Naive B cell (primary cell): ENCODE results near the gene SLC39A3. TPM values are rescaled to one million over a fixed set of nuclear protein-coding genes. Genes with fewer than 3 reads are reported as not detected.

ENCODE experiments used
- ATAC-seq, 2 donors: fragments of 150-1000 bp; cut with Tn5 transposase; 2 replicates each; pipeline ENCODE4 v1.10.0; 2021; ENCODE audit warnings: low read depth in 2 of 2, mild to moderate bottlenecking in 2 of 2, moderate library complexity in 2 of 2
- DNase-seq: peaks from one replicate; pipeline ENCODE4 v3.0.0; 2022
- H3K27ac Mint-ChIP-seq, 6 donors: one replicate each; pipeline ENCODE4 v1.8.0; 2020 to 2022; ENCODE audit warnings: mild to moderate bottlenecking in 6 of 6, mixed read lengths in 6 of 6, moderate library complexity in 5 of 6, inconsistent platforms in 2 of 6
- H3K27me3 Mint-ChIP-seq, 3 donors: one replicate each; pipeline ENCODE4 v1.8.0; 2021 to 2022; ENCODE audit warnings: mixed read lengths in 3 of 3, mild to moderate bottlenecking in 1 of 3
- H3K36me3 Mint-ChIP-seq, 2 donors: one replicate each; pipeline ENCODE4 v1.8.0; 2020 to 2022; ENCODE audit warnings: mixed read lengths in 2 of 2, inconsistent platforms in 1 of 2, mild to moderate bottlenecking in 1 of 2
- H3K4me1 Mint-ChIP-seq, 3 donors: one replicate each; pipeline ENCODE4 v1.8.0; 2020 to 2022; ENCODE audit warnings: mixed read lengths in 3 of 3, inconsistent platforms in 1 of 3, mild to moderate bottlenecking in 1 of 3, moderate library complexity in 1 of 3
- H3K4me3 Mint-ChIP-seq, 8 donors: one replicate each; pipeline ENCODE4 v1.8.0; 2020 to 2022; ENCODE audit warnings: mild to moderate bottlenecking in 8 of 8, mixed read lengths in 8 of 8, moderate library complexity in 8 of 8, inconsistent platforms in 2 of 8
- H3K9me3 Mint-ChIP-seq, 7 donors: one replicate each; pipeline ENCODE4 v1.8.0; 2020 to 2022; ENCODE audit warnings: mixed read lengths in 7 of 7, mild to moderate bottlenecking in 5 of 7, inconsistent platforms in 2 of 7, moderate library complexity in 1 of 7
- polyA plus RNA-seq, 6 donors: library from polyadenylated mRNA; unstranded; fragments of 300-500 nt; fragmentation: Illumina TruSeq; gene quantifications; one replicate each; pipeline ENCODE4 v1.2.3, GENCODE V29; 2021; ENCODE audit warnings: low read depth in 6 of 6

Gene SLC39A3, protein sequence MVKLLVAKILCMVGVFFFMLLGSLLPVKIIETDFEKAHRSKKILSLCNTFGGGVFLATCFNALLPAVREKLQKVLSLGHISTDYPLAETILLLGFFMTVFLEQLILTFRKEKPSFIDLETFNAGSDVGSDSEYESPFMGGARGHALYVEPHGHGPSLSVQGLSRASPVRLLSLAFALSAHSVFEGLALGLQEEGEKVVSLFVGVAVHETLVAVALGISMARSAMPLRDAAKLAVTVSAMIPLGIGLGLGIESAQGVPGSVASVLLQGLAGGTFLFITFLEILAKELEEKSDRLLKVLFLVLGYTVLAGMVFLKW
- polyA plus RNA-seq: 10 to 100 TPM; 56.2 to 88.7 (median 60.5) TPM

GRCh38 chr19:2739602-2740313 lies at the start of gene SLC39A3:
SLC39A3 (minus strand) TSS chr19:2740017; CDS start chr19:2737257, 2,760 bp downstream.
- peak; percentile 99 for ATAC-seq
- Mint-ChIP-seq H3K4me1 (peaks cover 16 to 39% (median 21%) of the 10 kb centered on the region in 3 donors), H3K27ac (peak within 1 kb of the TSS; percentile 69 to 92 (median 91)), H3K9me3 (no peaks in the 10 kb centered on the region), H3K4me3 (peak within 1 kb of the TSS; percentile 83 to 94 (median 86)), H3K36me3 (peaks cover 0 to 2% of the 10 kb centered on the region in 2 donors), H3K27me3 (peaks cover 0 to 10% (median 9%) of the 10 kb centered on the region in 3 donors)
- peak; percentile 97 for DNase-seq

- peaks cover 16 to 58% (median 29%) of the 10 kb centered on the region in 3 donors for H3K4me1 Mint-ChIP-seq
- no peaks in the 10 kb centered on the region for H3K36me3 Mint-ChIP-seq
- peak overlapping the region in 4 of 8 donors; percentile 15 to 94 (median 46) for H3K4me3 Mint-ChIP-seq
- ATAC-seq: no peak
- no peaks in the 10 kb centered on the region for H3K27me3 Mint-ChIP-seq
- H3K27ac Mint-ChIP-seq: peak overlapping the region in 2 of 6 donors; percentile 53 to 95
- DNase-seq: no peak
- no peaks in the 10 kb centered on the region for H3K9me3 Mint-ChIP-seq
These were observed 48.4 kb upstream of the SLC39A3 start for GRCh38 chr19:2788237-2788636.

DNA sequence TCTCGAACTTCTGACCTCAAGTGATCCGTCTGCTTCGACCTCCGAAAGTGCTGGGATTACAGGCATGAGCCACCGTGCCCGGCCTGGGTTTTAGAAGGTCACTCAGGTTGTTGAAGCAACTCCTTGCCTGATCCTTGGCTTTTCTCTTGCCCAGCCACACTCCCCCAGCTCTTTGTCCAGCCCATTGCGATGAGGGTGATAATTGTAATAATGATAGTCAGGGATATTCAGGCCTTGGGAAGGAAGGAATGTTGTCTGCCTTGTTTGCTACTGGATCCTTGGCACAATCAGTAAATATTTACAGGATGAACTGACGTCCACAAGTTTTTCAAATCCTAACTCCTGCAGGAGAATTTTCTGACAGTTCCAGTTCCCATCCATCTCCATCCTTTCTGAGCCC lies 47.3 kb upstream of the SLC39A3 start:
- peaks cover 17 to 66% (median 36%) of the 10 kb centered on the region in 3 donors for H3K4me1 Mint-ChIP-seq
- no peaks in the 10 kb centered on the region for H3K36me3 Mint-ChIP-seq
- DNase-seq (no peak), ATAC-seq (no peak)
- no peak overlapping the region for H3K27ac Mint-ChIP-seq
- no peaks in the 10 kb centered on the region for H3K9me3 Mint-ChIP-seq
- peak overlapping the region; percentile 12 to 94 (median 74) for H3K4me3 Mint-ChIP-seq
- no peaks in the 10 kb centered on the region for H3K27me3 Mint-ChIP-seq

DNA sequence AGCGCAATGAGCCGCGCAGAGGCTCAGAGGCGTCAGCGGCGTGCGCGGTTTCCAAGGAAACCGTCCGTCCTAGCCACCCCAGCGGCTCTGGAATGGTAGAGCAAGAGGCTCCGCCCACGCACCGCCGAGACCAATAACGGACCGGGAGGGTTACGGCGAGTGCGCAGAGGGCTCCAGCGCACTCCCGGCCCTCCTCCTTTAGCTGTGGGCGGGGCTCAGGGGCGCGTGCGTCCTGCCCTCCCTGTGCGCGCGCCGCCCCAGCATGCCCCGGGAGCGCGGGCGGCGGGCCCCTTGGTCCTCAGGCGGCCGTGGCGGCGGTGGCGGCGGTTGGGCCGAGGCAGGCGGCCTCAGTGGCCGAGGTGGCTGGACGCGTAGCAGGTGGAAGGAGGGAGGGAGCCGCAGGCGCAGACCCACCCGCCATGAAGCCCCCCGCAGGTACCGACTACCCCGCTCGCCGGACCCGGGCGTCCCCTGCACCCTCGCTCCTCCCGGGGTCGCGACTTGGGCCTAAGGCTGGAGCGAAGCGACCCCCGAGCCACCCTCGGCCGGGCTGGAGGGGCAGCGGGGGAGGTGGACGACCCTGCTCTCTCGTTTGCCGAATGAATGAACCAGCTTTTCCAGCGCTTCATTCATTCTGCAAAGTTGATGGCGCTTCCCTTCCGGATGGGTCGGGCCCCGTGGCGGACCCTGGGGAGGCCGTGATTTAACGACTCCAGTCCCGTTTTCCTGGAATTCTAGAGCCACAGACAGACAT lies 45.6 kb upstream of the SLC39A3 start, which contains the start of gene THOP1:
Gene THOP1, plus strand, starts transcription at position 260 of the 754 bp plus-strand sequence. Its CDS starts 160 bp downstream, at position 420.
- no peaks in the 10 kb centered on the region for H3K9me3 Mint-ChIP-seq
- H3K27ac Mint-ChIP-seq: peak within 1 kb of the TSS; percentile 84 to 96 (median 94)
- peaks cover 0 to under 1% of the 10 kb centered on the region in 2 donors for H3K36me3 Mint-ChIP-seq
- ATAC-seq (peak; percentile 74 to 76), DNase-seq (peak; percentile 96)
- peaks cover 19 to 82% (median 52%) of the 10 kb centered on the region in 3 donors for H3K4me1 Mint-ChIP-seq
- H3K4me3 Mint-ChIP-seq: peak within 1 kb of the TSS; percentile 75 to 94 (median 90)
- H3K27me3 Mint-ChIP-seq: no peaks in the 10 kb centered on the region

DNA sequence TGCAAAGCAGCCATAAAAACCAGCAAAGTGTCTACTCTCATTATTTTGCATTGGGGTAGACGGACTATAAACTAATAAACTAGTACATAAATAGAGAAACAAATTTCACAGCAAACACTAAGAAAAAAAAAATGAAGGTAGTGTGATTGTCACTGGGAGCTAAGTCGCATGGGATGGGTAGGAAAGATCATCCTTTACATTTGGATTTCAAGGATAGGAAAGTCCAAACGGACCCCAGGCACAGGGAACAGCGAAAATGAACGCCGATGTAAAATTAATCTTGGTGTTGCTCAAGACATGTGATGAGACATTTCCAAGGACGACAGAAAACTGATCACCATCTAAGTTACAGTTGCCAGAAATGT lies 43.9 kb upstream of the SLC39A3 start:
- Mint-ChIP-seq H3K27me3 (no peaks in the 10 kb centered on the region), H3K9me3 (no peaks in the 10 kb centered on the region), H3K36me3 (peaks cover 0 to 5% of the 10 kb centered on the region in 2 donors), H3K4me3 (peak overlapping the region; percentile 75 to 94 (median 90)), H3K4me1 (peaks cover 17 to 75% (median 45%) of the 10 kb centered on the region in 3 donors), H3K27ac (peak overlapping the region; percentile 91 to 99 (median 98))
- no peak for ATAC-seq
- no peak for DNase-seq

- ATAC-seq (peak; percentile 73 to 76), DNase-seq (peak; percentile 96)
- Mint-ChIP-seq H3K36me3 (peaks cover 0 to 5% of the 10 kb centered on the region in 2 donors), H3K4me3 (peak within 1 kb of the TSS; percentile 75 to 94 (median 92)), H3K27ac (peak within 1 kb of the TSS; percentile 91 to 99 (median 98)), H3K4me1 (peaks cover 21 to 72% (median 43%) of the 10 kb centered on the region in 3 donors), H3K9me3 (no peaks in the 10 kb centered on the region), H3K27me3 (no peaks in the 10 kb centered on the region)
These were observed 43.3 kb upstream of the SLC39A3 start, which contains the start of gene SGTA for GRCh38 chr19:2782936-2783780. SGTA (minus strand) TSS chr19:2783273; CDS start chr19:2769068, 14,205 bp downstream.

DNA sequence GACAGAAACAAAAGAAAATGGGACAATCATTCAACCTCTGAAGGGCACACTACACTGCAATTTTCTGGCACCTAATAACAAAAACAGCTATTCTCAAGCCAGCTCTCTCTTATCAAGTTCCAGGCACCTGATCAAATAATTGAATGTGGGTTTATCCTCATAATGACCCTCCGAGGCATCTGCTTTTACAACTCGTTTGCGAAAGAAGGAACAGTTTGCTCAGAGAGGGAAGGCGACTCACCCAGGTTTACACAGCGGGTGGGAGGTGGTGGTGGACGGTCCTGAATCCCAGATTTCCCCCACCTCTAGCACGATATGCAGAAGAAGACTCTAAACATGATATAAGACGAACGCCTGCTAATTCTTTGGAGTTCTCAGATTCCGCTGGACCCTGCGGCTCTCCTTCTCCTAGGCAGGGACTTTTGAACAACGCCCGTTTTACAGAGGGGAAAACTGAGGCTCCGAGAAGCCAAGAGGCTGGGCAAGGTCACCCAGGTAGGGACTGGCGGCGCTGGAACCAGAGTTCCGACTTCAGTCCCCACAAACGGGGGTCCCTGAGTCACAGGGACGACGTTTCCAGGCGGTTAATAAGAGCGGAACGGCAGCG lies 42.6 kb upstream of the SLC39A3 start:
- Mint-ChIP-seq H3K4me3 (peak overlapping the region; percentile 75 to 94 (median 90)), H3K4me1 (peaks cover 21 to 66% (median 41%) of the 10 kb centered on the region in 3 donors), H3K27ac (peak overlapping the region; percentile 84 to 98 (median 90)), H3K9me3 (no peaks in the 10 kb centered on the region), H3K36me3 (peaks cover 0 to 5% of the 10 kb centered on the region in 2 donors), H3K27me3 (no peaks in the 10 kb centered on the region)
- ATAC-seq (no peak), DNase-seq (no peak)

GRCh38 chr19:2780284-2780683 lies 40.5 kb upstream of the SLC39A3 start:
- Mint-ChIP-seq H3K27me3 (no peaks in the 10 kb centered on the region), H3K27ac (peak overlapping the region in 3 of 6 donors; percentile 14 to 76 (median 71)), H3K4me3 (peak overlapping the region in 4 of 8 donors; percentile 22 to 90 (median 69)), H3K9me3 (no peaks in the 10 kb centered on the region), H3K4me1 (peaks cover 23 to 67% (median 50%) of the 10 kb centered on the region in 3 donors), H3K36me3 (peaks cover 0 to 5% of the 10 kb centered on the region in 2 donors)
- DNase-seq (no peak), ATAC-seq (no peak)

DNA sequence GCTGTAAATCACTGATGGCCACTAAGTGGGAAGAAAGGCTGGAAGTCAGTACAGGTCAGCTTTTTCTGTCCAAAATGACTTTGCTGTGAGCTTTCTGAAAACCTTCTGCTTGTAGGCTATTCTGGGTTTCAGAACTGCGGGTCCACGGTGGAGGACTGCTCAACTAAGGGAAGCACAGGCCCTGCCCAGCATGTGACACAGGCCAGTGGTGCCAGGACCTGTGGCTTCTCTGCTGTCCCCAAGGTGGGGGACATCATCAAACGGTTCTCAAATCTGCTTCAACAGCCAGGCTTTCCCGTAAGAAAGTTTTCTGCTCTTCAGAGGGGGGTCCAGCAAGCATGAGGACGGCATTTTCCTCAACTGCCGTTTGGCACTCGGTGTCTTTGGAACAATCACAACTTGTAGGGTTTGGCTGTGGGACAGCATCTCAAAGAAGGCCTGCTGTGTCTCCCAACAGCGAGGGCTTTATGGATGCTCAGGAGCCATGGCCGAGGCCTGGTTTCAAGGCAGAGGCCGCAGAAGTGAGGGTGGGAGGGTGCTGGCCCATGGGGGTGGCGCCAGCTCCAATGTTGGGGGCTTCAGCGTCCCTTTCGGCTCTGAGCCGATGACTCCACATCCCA lies 39.4 kb upstream of the SLC39A3 start:
- H3K27ac Mint-ChIP-seq: peak overlapping the region in 2 of 6 donors; percentile 58 to 65
- H3K36me3 Mint-ChIP-seq: peaks cover 0 to 5% of the 10 kb centered on the region in 2 donors
- DNase-seq (no peak), ATAC-seq (no peak)
- H3K4me1 Mint-ChIP-seq: peaks cover 27 to 68% (median 60%) of the 10 kb centered on the region in 3 donors
- H3K9me3 Mint-ChIP-seq: no peaks in the 10 kb centered on the region
- peak overlapping the region in 1 of 8 donors; percentile 90 for H3K4me3 Mint-ChIP-seq
- H3K27me3 Mint-ChIP-seq: no peaks in the 10 kb centered on the region

GRCh38 chr19:2777952-2778683 lies 38.3 kb upstream of the SLC39A3 start:
- Mint-ChIP-seq H3K4me1 (peaks cover 23 to 57% (median 55%) of the 10 kb centered on the region in 3 donors), H3K27ac (peak overlapping the region in 2 of 6 donors; percentile 38 to 70)

More at GRCh38 chr19:2777952-2778683, 38.3 kb upstream of the SLC39A3 start:
- H3K4me3 Mint-ChIP-seq: peak overlapping the region in 1 of 8 donors; percentile 24
- no peaks in the 10 kb centered on the region for H3K27me3 Mint-ChIP-seq
- no peaks in the 10 kb centered on the region for H3K9me3 Mint-ChIP-seq
- no peak for DNase-seq
- ATAC-seq: no peak
- peaks cover 0 to 5% of the 10 kb centered on the region in 2 donors for H3K36me3 Mint-ChIP-seq
